ENCODE measurements around the gene ZNF324B. TPM values are rescaled to one million over a fixed set of nuclear protein-coding genes. Genes with fewer than 3 reads are reported as not detected.
A peak's percentile ranks its signal among the peaks of the same experiment; 100 is the strongest.

ZNF324B gene
- total and polyA plus RNA-seq, 4 donors = 0.53 to 4.9 (median 2.8) TPM

DNA sequence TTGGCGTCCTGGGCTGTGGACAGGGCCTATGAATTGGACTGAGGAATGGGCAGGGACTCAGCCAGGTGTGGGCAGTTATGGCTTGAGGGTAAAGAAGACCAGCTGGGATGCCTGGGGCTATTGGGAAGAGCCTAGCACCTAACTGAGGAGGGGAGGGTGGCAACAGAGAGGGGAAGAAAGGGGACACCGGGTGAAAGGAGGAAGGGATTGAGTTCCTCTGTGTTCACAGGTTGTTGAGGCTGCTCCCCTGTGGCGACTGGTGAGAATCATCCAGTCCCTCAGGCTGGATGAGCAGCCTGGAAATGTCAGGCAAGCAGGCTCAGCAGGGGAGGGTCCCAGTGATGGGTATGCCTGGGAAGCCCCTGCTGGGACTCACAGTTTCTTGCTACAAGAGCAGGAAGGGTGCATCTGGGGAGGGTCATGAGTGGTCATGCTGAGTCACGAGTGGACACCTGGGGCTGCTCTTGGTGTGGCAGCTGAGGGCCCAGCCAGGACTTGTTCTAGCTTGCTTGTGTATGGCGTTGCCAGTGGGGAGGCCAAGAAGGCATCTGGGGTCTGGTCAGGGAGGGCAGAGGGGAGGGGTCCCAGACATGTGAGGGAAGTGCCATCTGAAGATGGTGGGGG, 16.9 kb downstream of the ZNF324B start:
- peaks cover 7 to 23% (median 16%) of the 10 kb centered on the region in 4 donors for H3K4me1 ChIP-seq (ENCODE audit: control insufficient read depth in 4 of 4, insufficient read depth in 4 of 4, low read length in 3 of 4)
- WGBS = 66% methylated on average over 5 of the region's 5 CpGs
- H3K27me3 ChIP-seq (ENCODE audit: control insufficient read depth in 4 of 4, insufficient read depth in 4 of 4, low read length in 3 of 4) = no peaks in the 10 kb centered on the region
- H3K9me3 ChIP-seq (ENCODE audit: control insufficient read depth in 4 of 4, low read length in 3 of 4) = no peaks in the 10 kb centered on the region
- H3K27ac ChIP-seq (ENCODE audit: low read depth in 1 of 2, low read length in 2 of 2) = no peak overlapping the region
- TF ChIP-seq TAF1 (conservative IDR thresholded peaks at IDR 0.05) (no peak), HNF4G (IDR thresholded peaks at IDR 0.05) (no peak), SP1 (IDR thresholded peaks at IDR 0.05) (no peak), YY1 (IDR thresholded peaks at IDR 0.05) (no peak), FOXA2 (IDR thresholded peaks at IDR 0.05) (no peak), RAD21 (IDR thresholded peaks at IDR 0.05) (no peak), JUND (IDR thresholded peaks at IDR 0.05) (no peak), RXRA (IDR thresholded peaks at IDR 0.05) (no peak), FOXA1 (IDR thresholded peaks at IDR 0.05) (no peak), EGR1 (IDR thresholded peaks at IDR 0.05; ENCODE audit: low read depth in 2 of 2) (no peak), GABPA (IDR thresholded peaks at IDR 0.05 in 1 of 2, conservative IDR thresholded peaks at IDR 0.05 in 1 of 2) (no peak)
- TF ChIP-seq, protein P1, sequence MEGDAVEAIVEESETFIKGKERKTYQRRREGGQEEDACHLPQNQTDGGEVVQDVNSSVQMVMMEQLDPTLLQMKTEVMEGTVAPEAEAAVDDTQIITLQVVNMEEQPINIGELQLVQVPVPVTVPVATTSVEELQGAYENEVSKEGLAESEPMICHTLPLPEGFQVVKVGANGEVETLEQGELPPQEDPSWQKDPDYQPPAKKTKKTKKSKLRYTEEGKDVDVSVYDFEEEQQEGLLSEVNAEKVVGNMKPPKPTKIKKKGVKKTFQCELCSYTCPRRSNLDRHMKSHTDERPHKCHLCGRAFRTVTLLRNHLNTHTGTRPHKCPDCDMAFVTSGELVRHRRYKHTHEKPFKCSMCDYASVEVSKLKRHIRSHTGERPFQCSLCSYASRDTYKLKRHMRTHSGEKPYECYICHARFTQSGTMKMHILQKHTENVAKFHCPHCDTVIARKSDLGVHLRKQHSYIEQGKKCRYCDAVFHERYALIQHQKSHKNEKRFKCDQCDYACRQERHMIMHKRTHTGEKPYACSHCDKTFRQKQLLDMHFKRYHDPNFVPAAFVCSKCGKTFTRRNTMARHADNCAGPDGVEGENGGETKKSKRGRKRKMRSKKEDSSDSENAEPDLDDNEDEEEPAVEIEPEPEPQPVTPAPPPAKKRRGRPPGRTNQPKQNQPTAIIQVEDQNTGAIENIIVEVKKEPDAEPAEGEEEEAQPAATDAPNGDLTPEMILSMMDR (IDR thresholded peaks at IDR 0.05; ENCODE audit: low read depth, low read length, missing input control) = no peak
- TF ChIP-seq, protein P2, sequence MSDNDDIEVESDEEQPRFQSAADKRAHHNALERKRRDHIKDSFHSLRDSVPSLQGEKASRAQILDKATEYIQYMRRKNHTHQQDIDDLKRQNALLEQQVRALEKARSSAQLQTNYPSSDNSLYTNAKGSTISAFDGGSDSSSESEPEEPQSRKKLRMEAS (IDR thresholded peaks at IDR 0.05) = no peak
- TF ChIP-seq, protein P3, sequence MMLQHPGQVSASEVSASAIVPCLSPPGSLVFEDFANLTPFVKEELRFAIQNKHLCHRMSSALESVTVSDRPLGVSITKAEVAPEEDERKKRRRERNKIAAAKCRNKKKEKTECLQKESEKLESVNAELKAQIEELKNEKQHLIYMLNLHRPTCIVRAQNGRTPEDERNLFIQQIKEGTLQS (IDR thresholded peaks at IDR 0.05) = no peak
- no peak overlapping the region for H3K9ac ChIP-seq (ENCODE audit: low read depth in 1 of 2, low read length in 2 of 2)
- H3K36me3 ChIP-seq (ENCODE audit: control insufficient read depth in 4 of 4, insufficient read depth in 3 of 4, low read depth in 1 of 4, low read length in 3 of 4) = peaks cover 0 to 7% (median 4%) of the 10 kb centered on the region in 4 donors
- H3K4me3 ChIP-seq (ENCODE audit: low read depth in 1 of 3, low read length in 3 of 3) = peak overlapping the region in 1 of 3 donors; percentile 11
- DNase-seq (ENCODE audit: low spot score) = no peak

DNA sequence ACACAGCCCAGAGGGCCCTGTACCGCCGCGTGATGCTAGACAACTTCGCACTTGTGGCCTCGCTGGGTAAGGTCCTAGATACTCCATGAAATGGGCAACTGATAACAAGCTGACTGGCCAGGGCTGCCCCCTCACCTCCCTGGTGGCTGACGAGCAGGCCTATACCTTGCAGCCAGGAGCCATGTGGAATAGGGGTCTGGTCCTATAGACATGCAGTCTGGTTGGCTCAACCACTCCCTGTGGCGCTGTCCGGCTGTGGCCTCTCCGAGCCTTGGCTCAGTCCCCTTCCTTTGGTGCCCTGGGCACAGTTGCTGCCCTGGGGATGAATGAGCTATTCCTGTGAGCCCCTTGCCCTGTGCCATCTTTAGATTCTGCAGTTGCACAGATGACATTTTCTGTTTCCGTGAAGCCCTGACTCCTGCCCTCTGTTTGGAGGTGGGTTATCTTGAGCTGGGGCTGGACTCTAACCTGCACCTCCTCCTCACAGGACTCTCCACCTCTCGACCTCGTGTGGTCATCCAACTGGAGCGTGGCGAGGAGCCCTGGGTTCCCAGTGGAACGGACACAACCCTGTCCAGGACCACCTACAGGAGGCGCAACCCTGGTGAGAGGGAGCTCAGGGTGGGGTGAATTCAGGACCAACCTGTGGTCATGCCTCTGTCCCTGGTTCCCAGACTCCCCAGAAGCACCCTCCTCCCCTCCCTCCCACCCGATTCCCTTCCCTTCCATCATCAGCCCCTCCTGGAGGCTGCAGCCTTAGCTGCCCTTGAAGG, 18.0 kb downstream of the ZNF324B start:
- no peak for DNase-seq (ENCODE audit: low spot score)

More for the DNA sequence above, 18.0 kb downstream of the ZNF324B start:
- Histone ChIP-seq H3K27me3 (ENCODE audit: control insufficient read depth in 4 of 4, insufficient read depth in 4 of 4, low read length in 3 of 4) (no peaks in the 10 kb centered on the region), H3K4me3 (ENCODE audit: low read depth in 1 of 3, low read length in 3 of 3) (no peak overlapping the region), H3K27ac (ENCODE audit: low read depth in 1 of 2, low read length in 2 of 2) (no peak overlapping the region), H3K36me3 (ENCODE audit: control insufficient read depth in 4 of 4, insufficient read depth in 3 of 4, low read depth in 1 of 4, low read length in 3 of 4) (peaks cover 0 to 7% (median 4%) of the 10 kb centered on the region in 4 donors), H3K4me1 (ENCODE audit: control insufficient read depth in 4 of 4, insufficient read depth in 4 of 4, low read length in 3 of 4) (peaks cover 7 to 23% (median 16%) of the 10 kb centered on the region in 4 donors), H3K9me3 (ENCODE audit: control insufficient read depth in 4 of 4, low read length in 3 of 4) (no peaks in the 10 kb centered on the region), H3K9ac (ENCODE audit: low read depth in 1 of 2, low read length in 2 of 2) (no peak overlapping the region)
- TF ChIP-seq, protein P4, sequence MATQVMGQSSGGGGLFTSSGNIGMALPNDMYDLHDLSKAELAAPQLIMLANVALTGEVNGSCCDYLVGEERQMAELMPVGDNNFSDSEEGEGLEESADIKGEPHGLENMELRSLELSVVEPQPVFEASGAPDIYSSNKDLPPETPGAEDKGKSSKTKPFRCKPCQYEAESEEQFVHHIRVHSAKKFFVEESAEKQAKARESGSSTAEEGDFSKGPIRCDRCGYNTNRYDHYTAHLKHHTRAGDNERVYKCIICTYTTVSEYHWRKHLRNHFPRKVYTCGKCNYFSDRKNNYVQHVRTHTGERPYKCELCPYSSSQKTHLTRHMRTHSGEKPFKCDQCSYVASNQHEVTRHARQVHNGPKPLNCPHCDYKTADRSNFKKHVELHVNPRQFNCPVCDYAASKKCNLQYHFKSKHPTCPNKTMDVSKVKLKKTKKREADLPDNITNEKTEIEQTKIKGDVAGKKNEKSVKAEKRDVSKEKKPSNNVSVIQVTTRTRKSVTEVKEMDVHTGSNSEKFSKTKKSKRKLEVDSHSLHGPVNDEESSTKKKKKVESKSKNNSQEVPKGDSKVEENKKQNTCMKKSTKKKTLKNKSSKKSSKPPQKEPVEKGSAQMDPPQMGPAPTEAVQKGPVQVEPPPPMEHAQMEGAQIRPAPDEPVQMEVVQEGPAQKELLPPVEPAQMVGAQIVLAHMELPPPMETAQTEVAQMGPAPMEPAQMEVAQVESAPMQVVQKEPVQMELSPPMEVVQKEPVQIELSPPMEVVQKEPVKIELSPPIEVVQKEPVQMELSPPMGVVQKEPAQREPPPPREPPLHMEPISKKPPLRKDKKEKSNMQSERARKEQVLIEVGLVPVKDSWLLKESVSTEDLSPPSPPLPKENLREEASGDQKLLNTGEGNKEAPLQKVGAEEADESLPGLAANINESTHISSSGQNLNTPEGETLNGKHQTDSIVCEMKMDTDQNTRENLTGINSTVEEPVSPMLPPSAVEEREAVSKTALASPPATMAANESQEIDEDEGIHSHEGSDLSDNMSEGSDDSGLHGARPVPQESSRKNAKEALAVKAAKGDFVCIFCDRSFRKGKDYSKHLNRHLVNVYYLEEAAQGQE (IDR thresholded peaks at IDR 0.05) = no peak
- TF ChIP-seq, protein P3 (IDR thresholded peaks at IDR 0.05) = no peak
- TF ChIP-seq HNF4A (conservative IDR thresholded peaks at IDR 0.05) (no peak), SP1 (IDR thresholded peaks at IDR 0.05) (no peak), RAD21 (IDR thresholded peaks at IDR 0.05) (no peak), FOXA2 (IDR thresholded peaks at IDR 0.05) (no peak), HNF4G (IDR thresholded peaks at IDR 0.05) (no peak), TAF1 (conservative IDR thresholded peaks at IDR 0.05) (no peak), EGR1 (IDR thresholded peaks at IDR 0.05; ENCODE audit: low read depth in 2 of 2) (no peak), GABPA (IDR thresholded peaks at IDR 0.05 in 1 of 2, conservative IDR thresholded peaks at IDR 0.05 in 1 of 2) (no peak), FOXA1 (IDR thresholded peaks at IDR 0.05) (no peak), RXRA (IDR thresholded peaks at IDR 0.05) (no peak), JUND (IDR thresholded peaks at IDR 0.05) (no peak), YY1 (IDR thresholded peaks at IDR 0.05) (no peak), NR2F2 (IDR thresholded peaks at IDR 0.05) (no peak)
- TF ChIP-seq, protein P1 (IDR thresholded peaks at IDR 0.05; ENCODE audit: low read depth, low read length, missing input control) = no peak
- TF ChIP-seq, protein P2 (IDR thresholded peaks at IDR 0.05) = no peak
- TF ChIP-seq, protein P5, sequence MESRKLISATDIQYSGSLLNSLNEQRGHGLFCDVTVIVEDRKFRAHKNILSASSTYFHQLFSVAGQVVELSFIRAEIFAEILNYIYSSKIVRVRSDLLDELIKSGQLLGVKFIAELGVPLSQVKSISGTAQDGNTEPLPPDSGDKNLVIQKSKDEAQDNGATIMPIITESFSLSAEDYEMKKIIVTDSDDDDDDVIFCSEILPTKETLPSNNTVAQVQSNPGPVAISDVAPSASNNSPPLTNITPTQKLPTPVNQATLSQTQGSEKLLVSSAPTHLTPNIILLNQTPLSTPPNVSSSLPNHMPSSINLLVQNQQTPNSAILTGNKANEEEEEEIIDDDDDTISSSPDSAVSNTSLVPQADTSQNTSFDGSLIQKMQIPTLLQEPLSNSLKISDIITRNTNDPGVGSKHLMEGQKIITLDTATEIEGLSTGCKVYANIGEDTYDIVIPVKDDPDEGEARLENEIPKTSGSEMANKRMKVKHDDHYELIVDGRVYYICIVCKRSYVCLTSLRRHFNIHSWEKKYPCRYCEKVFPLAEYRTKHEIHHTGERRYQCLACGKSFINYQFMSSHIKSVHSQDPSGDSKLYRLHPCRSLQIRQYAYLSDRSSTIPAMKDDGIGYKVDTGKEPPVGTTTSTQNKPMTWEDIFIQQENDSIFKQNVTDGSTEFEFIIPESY (IDR thresholded peaks at IDR 0.05) = no peak
- WGBS = 92% methylated on average over 17 of the region's 17 CpGs

Data from liver (tissue), 9 donors.